Osteocyte (in vitro differentiated cells): ENCODE data around the gene BBX. TPM values are rescaled to one million over a fixed set of nuclear protein-coding genes. Genes with fewer than 3 reads are reported as not detected.

Experiments
- DNase-seq: peaks from one replicate; pipeline ENCODE4 v3.0.0; 2021; ENCODE audit warnings: mixed read lengths; ENCODE audit not compliant: unreplicated experiment; ENCODE audit errors: extremely low spot score
- H3K27ac Mint-ChIP-seq: one replicate; pipeline ENCODE4 v1.8.0; 2021; ENCODE audit warnings: mild to moderate bottlenecking, mixed read lengths; ENCODE audit not compliant: unreplicated experiment
- H3K27me3 Mint-ChIP-seq: one replicate; pipeline ENCODE4 v1.8.0; 2021; ENCODE audit warnings: mixed read lengths; ENCODE audit not compliant: unreplicated experiment
- H3K36me3 Mint-ChIP-seq: one replicate; pipeline ENCODE4 v1.8.0; 2021; ENCODE audit warnings: mixed read lengths; ENCODE audit not compliant: unreplicated experiment
- H3K4me1 Mint-ChIP-seq: one replicate; pipeline ENCODE4 v1.8.0; 2021; ENCODE audit warnings: mixed read lengths; ENCODE audit not compliant: unreplicated experiment
- H3K4me3 Mint-ChIP-seq: one replicate; pipeline ENCODE4 v1.8.0; 2021; ENCODE audit warnings: mild to moderate bottlenecking, moderate library complexity, mixed read lengths; ENCODE audit not compliant: unreplicated experiment
- H3K9me3 Mint-ChIP-seq: one replicate; pipeline ENCODE4 v1.8.0; 2021; ENCODE audit warnings: mixed read lengths; ENCODE audit not compliant: unreplicated experiment
- total RNA-seq: library from RNA; stranded (reverse); gene quantifications from 2 replicates; pipeline ENCODE4 v1.2.1, GENCODE V29; 2021
- TF ChIP-seq, protein P1 (sequence below): fragments of 200-600 bp; sonication (generic); IDR thresholded peaks from 2 replicates; pipeline ENCODE4 v1.5.0; 2021; ENCODE audit warnings: antibody characterized with exemption, mild to moderate bottlenecking, moderate library complexity

The BBX gene
- total RNA-seq, 1 donor from 2014 or later: 92.2 TPM

DNA sequence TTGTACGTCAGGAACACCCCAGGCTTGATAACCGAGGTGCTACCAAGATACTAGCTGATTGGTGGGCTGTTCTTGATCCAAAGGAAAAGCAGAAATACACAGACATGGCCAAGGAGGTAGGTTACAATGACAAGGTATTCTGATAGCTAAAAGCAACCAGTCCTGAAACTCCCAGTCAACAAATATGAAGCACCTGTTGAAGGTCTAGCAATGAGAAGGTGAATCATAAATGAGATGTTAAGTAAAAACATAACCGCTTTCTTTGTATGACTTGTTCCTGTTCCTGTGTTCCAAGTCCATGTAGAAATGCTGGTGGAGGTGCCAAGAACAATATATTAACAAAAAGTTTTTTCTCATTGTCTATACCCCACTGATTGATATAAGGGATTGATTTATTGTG is 194.0 kb downstream of the BBX start:
- H3K9me3 Mint-ChIP-seq: no peaks in the 10 kb centered on the region
- H3K27me3 Mint-ChIP-seq: no peaks in the 10 kb centered on the region
- no peak overlapping the region for H3K4me3 Mint-ChIP-seq
- no peaks in the 10 kb centered on the region for H3K4me1 Mint-ChIP-seq
- TF ChIP-seq, protein P1, sequence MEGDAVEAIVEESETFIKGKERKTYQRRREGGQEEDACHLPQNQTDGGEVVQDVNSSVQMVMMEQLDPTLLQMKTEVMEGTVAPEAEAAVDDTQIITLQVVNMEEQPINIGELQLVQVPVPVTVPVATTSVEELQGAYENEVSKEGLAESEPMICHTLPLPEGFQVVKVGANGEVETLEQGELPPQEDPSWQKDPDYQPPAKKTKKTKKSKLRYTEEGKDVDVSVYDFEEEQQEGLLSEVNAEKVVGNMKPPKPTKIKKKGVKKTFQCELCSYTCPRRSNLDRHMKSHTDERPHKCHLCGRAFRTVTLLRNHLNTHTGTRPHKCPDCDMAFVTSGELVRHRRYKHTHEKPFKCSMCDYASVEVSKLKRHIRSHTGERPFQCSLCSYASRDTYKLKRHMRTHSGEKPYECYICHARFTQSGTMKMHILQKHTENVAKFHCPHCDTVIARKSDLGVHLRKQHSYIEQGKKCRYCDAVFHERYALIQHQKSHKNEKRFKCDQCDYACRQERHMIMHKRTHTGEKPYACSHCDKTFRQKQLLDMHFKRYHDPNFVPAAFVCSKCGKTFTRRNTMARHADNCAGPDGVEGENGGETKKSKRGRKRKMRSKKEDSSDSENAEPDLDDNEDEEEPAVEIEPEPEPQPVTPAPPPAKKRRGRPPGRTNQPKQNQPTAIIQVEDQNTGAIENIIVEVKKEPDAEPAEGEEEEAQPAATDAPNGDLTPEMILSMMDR: no peak
- no peak overlapping the region for H3K27ac Mint-ChIP-seq
- no peak for DNase-seq
- H3K36me3 Mint-ChIP-seq: peaks cover 30% of the 10 kb centered on the region

- TF ChIP-seq, protein P1: no peak
- no peak overlapping the region for H3K27ac Mint-ChIP-seq
- DNase-seq: no peak
- H3K27me3 Mint-ChIP-seq: no peaks in the 10 kb centered on the region
- peaks cover 15% of the 10 kb centered on the region for H3K36me3 Mint-ChIP-seq
- H3K9me3 Mint-ChIP-seq: no peaks in the 10 kb centered on the region
- H3K4me3 Mint-ChIP-seq: no peak overlapping the region
- no peaks in the 10 kb centered on the region for H3K4me1 Mint-ChIP-seq
These were observed 195.8 kb downstream of the BBX start for GRCh38 chr3:107718547-107718946.

GRCh38 chr3:107727102-107727501 is 204.3 kb downstream of the BBX start:
- TF ChIP-seq, protein P1: no peak
- Mint-ChIP-seq H3K9me3 (no peaks in the 10 kb centered on the region), H3K36me3 (peaks cover 23% of the 10 kb centered on the region), H3K4me1 (no peaks in the 10 kb centered on the region), H3K27me3 (no peaks in the 10 kb centered on the region), H3K27ac (no peak overlapping the region), H3K4me3 (no peak overlapping the region)
- no peak for DNase-seq

DNA sequence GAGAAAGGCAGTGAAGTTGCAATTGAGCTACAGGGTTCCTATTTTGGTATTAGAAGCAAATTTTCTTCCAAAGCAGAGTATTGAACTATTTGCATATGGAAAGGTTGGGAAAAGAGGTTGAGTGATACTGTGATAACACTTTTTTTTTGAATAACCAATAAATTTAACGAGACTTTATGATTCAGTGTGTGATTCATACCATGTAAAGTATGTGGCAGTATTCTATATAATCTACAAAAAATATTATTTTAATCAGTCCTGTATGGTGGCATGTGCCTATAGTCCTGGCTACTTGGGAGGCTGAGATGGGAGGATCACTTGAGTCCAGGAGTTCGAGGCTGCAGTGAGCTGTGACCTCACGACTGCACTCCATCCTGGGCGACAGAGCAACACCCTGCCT is 206.9 kb downstream of the BBX start:
- H3K4me1 Mint-ChIP-seq: no peaks in the 10 kb centered on the region
- TF ChIP-seq, protein P1: no peak
- H3K4me3 Mint-ChIP-seq: no peak overlapping the region
- H3K9me3 Mint-ChIP-seq: no peaks in the 10 kb centered on the region
- no peaks in the 10 kb centered on the region for H3K27me3 Mint-ChIP-seq
- no peak overlapping the region for H3K27ac Mint-ChIP-seq
- DNase-seq: no peak
- peaks cover 33% of the 10 kb centered on the region for H3K36me3 Mint-ChIP-seq

DNA sequence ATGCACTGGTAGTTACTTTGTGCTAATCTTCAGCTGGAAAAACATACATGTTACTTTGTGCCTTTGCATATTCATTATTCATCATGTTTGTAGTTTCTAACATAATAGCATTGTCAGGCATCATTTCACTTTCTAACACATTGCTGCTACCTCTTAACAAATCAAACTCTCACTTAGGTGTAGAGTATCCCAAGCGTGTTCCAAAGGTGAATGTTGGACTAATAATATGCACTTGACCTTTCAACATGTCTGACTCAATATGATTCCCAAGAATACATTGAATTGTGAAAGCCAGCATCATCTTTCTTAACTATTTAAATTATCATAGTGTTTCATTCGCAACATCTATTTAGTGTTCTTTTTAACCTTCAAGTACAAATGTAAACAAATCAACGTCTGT is 211.6 kb downstream of the BBX start:
- no peaks in the 10 kb centered on the region for H3K4me1 Mint-ChIP-seq
- H3K27me3 Mint-ChIP-seq: no peaks in the 10 kb centered on the region
- TF ChIP-seq, protein P1: no peak
- no peak for DNase-seq
- peaks cover 24% of the 10 kb centered on the region for H3K36me3 Mint-ChIP-seq
- no peaks in the 10 kb centered on the region for H3K9me3 Mint-ChIP-seq
- no peak overlapping the region for H3K27ac Mint-ChIP-seq
- H3K4me3 Mint-ChIP-seq: no peak overlapping the region
